ENCODE results near the gene ITPA. TPM values are rescaled to one million over a fixed set of nuclear protein-coding genes. Genes with fewer than 3 reads are reported as not detected.
"Not testable (repeated sequence)": the region's sequence is repeated elsewhere in the genome, so short reads cannot be mapped to it uniquely, and the experiment has no call there.

The ITPA gene
- total RNA-seq, 1 donor from 2014 or later, result 43.4 TPM

GRCh38 chr20:3213226-3213625 lies 3.9 kb downstream of the ITPA start:
- H3K9me3 ChIP-seq, result no peaks in the 10 kb centered on the region
- H3K27me3 ChIP-seq, result no peaks in the 10 kb centered on the region
- intact Hi-C loops (cut with DNase I), result no loop called here
- no peak overlapping the region for H3K4me3 ChIP-seq
- ATAC-seq, result no peak
- H3K36me3 ChIP-seq, result peaks cover 33% of the 10 kb centered on the region
- DNase-seq, result no peak
- TF ChIP-seq CTCF (IDR thresholded peaks at IDR 0.05), result no peak
- H3K27ac ChIP-seq, result no peak overlapping the region
- peaks cover 13% of the 10 kb centered on the region for H3K4me1 ChIP-seq

- H3K36me3 ChIP-seq, result peaks cover 40% of the 10 kb centered on the region
- H3K27ac ChIP-seq; intact Hi-C loops (cut with DNase I); H3K27me3 ChIP-seq; H3K9me3 ChIP-seq; H3K4me3 ChIP-seq; DNase-seq: not testable (repeated sequence)
- ATAC-seq, result peak; percentile 36
- H3K4me1 ChIP-seq, result peaks cover 13% of the 10 kb centered on the region
These were observed 6.1 kb downstream of the ITPA start for GRCh38 chr20:3215359-3215917.

- DNase-seq (peak; percentile 88), ATAC-seq (peak; percentile 95)
- Histone ChIP-seq H3K36me3 (peaks cover 67% of the 10 kb centered on the region), H3K4me3 (no peak overlapping the region), H3K4me1 (peaks cover 8% of the 10 kb centered on the region), H3K27ac (no peak overlapping the region), H3K27me3 (no peaks in the 10 kb centered on the region), H3K9me3 (no peaks in the 10 kb centered on the region)
- peak; percentile 91 for TF ChIP-seq CTCF (IDR thresholded peaks at IDR 0.05)
- intact Hi-C loops (cut with DNase I), result no loop called here
These were observed 9.2 kb downstream of the ITPA start for GRCh38 chr20:3218307-3218988.

GRCh38 chr20:3221398-3222226 lies 12.3 kb downstream of the ITPA start:
- ATAC-seq (peak; percentile 41), DNase-seq (no peak)
- no peak for TF ChIP-seq CTCF (IDR thresholded peaks at IDR 0.05)
- peaks cover 8% of the 10 kb centered on the region for H3K4me1 ChIP-seq
- no peak overlapping the region for H3K4me3 ChIP-seq
- H3K9me3 ChIP-seq, result no peaks in the 10 kb centered on the region
- no peak overlapping the region for H3K27ac ChIP-seq
- H3K36me3 ChIP-seq, result peaks cover 54% of the 10 kb centered on the region
- no peaks in the 10 kb centered on the region for H3K27me3 ChIP-seq
- intact Hi-C loops (cut with DNase I), result no loop called here

- TF ChIP-seq CTCF (IDR thresholded peaks at IDR 0.05), result no peak
- Histone ChIP-seq H3K27ac (no peak overlapping the region), H3K9me3 (no peaks in the 10 kb centered on the region), H3K36me3 (peaks cover 50% of the 10 kb centered on the region), H3K27me3 (no peaks in the 10 kb centered on the region), H3K4me3 (no peak overlapping the region), H3K4me1 (peaks cover 8% of the 10 kb centered on the region)
- intact Hi-C loops (cut with DNase I), result no loop called here
- ATAC-seq, result peak; percentile 40
- no peak for DNase-seq
These were observed 13.6 kb downstream of the ITPA start for GRCh38 chr20:3222635-3223600.

All from upper lobe of right lung (tissue), 1 donor.